H9 (cell line): ENCODE data around the gene SLC1A1. TPM values are rescaled to one million over a fixed set of nuclear protein-coding genes. Genes with fewer than 3 reads are reported as not detected.

Experiments
- DNase-seq: peaks from one replicate; pipeline ENCODE4 v3.0.0-alpha.2; 2017
- H2AFZ ChIP-seq: one replicate; pipeline ENCODE4 v1.6.1; 2013; ENCODE audit warnings: mild to moderate bottlenecking, low read length, control low read depth, moderate library complexity
- H2AK5ac ChIP-seq: 2 replicates; pipeline ENCODE4 v1.6.1; 2013; ENCODE audit warnings: low read length, control low read depth, mixed read lengths; ENCODE audit not compliant: insufficient read length
- H2BK120ac ChIP-seq: one replicate; pipeline ENCODE4 v1.6.1; 2013; ENCODE audit warnings: low read depth, mild to moderate bottlenecking, low read length, control low read depth, inconsistent platforms; ENCODE audit not compliant: poor library complexity, severe bottlenecking
- H2BK12ac ChIP-seq: 2 replicates; pipeline ENCODE4 v1.6.1; 2013; ENCODE audit warnings: low read length, control low read depth, mixed read lengths, low read depth; ENCODE audit not compliant: insufficient read length
- H2BK15ac ChIP-seq: 2 replicates; pipeline ENCODE4 v1.6.1; 2013; ENCODE audit warnings: low read depth, low read length, control low read depth
- H2BK20ac ChIP-seq: one replicate; pipeline ENCODE4 v1.6.1; 2013; ENCODE audit warnings: low read depth, mild to moderate bottlenecking, low read length, control low read depth, inconsistent platforms; ENCODE audit not compliant: poor library complexity, severe bottlenecking
- H2BK5ac ChIP-seq: 2 replicates; pipeline ENCODE4 v1.6.1; 2013; ENCODE audit warnings: low read length, control low read depth, mixed read lengths; ENCODE audit not compliant: insufficient read length
- H3K14ac ChIP-seq: 2 replicates; pipeline ENCODE4 v1.6.1; 2013; ENCODE audit warnings: low read length, control low read depth; ENCODE audit not compliant: insufficient read depth
- H3K18ac ChIP-seq: 2 replicates; pipeline ENCODE4 v1.6.1; 2013; ENCODE audit warnings: low read depth, mild to moderate bottlenecking, mixed read lengths, low read length, control low read depth; ENCODE audit not compliant: insufficient read length
- H3K23ac ChIP-seq: 2 replicates; pipeline ENCODE4 v1.6.1; 2013; ENCODE audit warnings: low read length, control low read depth, mixed read lengths, low read depth; ENCODE audit not compliant: insufficient read length
- H3K23me2 ChIP-seq: 2 replicates; pipeline ENCODE4 v1.6.1; 2013; ENCODE audit warnings: low read depth, mild to moderate bottlenecking, mixed read lengths, low read length, control low read depth; ENCODE audit not compliant: insufficient read length, poor library complexity, severe bottlenecking
- H3K27ac ChIP-seq: 2 replicates; pipeline ENCODE4 v1.5.1; 2013; ENCODE audit warnings: low read length, control low read depth, mixed read lengths, low read depth; ENCODE audit not compliant: insufficient read length
- H3K27me3 ChIP-seq: 2 replicates; pipeline ENCODE4 v1.6.1; 2013; ENCODE audit warnings: low read length, control low read depth, inconsistent platforms; ENCODE audit not compliant: insufficient read depth
- H3K4ac ChIP-seq: 2 replicates; pipeline ENCODE4 v1.6.1; 2013; ENCODE audit warnings: low read depth, mild to moderate bottlenecking, control low read depth, inconsistent platforms, low read length, moderate library complexity
- H3K4me1 ChIP-seq: 2 replicates; pipeline ENCODE4 v1.6.1; 2013; ENCODE audit warnings: low read length, control low read depth, inconsistent platforms; ENCODE audit not compliant: insufficient read depth
- H3K4me2 ChIP-seq: 2 replicates; pipeline ENCODE4 v1.6.1; 2013; ENCODE audit warnings: low read length, control low read depth, mixed read lengths; ENCODE audit not compliant: insufficient read length, insufficient read depth
- H3K56ac ChIP-seq: 2 replicates; pipeline ENCODE4 v1.6.1; 2013; ENCODE audit warnings: low read depth, mild to moderate bottlenecking, mixed read lengths, low read length, control low read depth; ENCODE audit not compliant: insufficient read length
- H3K79me1 ChIP-seq: 2 replicates; pipeline ENCODE4 v1.6.1; 2013; ENCODE audit warnings: low read depth, mild to moderate bottlenecking, moderate library complexity, low read length, control low read depth, inconsistent platforms; ENCODE audit not compliant: insufficient read depth, poor library complexity, severe bottlenecking
- H3K79me2 ChIP-seq: 2 replicates; pipeline ENCODE4 v1.6.1; 2013; ENCODE audit warnings: low read length, control low read depth, inconsistent platforms; ENCODE audit not compliant: insufficient read depth
- H3K9ac ChIP-seq: 2 replicates; pipeline ENCODE4 v1.6.1; 2013; ENCODE audit warnings: low read length, control low read depth, mixed read lengths; ENCODE audit not compliant: insufficient read length; ENCODE audit errors: extremely low read depth
- H3K9me3 ChIP-seq: one replicate; pipeline ENCODE4 v1.6.1; 2013; ENCODE audit warnings: low read depth, low read length, inconsistent platforms; ENCODE audit not compliant: control insufficient read depth
- H3T11ph ChIP-seq: one replicate; pipeline ENCODE4 v1.6.1; 2013; ENCODE audit warnings: mild to moderate bottlenecking, low read length, control low read depth, inconsistent platforms
- H4K20me1 ChIP-seq: one replicate; pipeline ENCODE4 v1.6.1; 2013; ENCODE audit not compliant: control insufficient read depth, insufficient read length, insufficient read depth
- H4K5ac ChIP-seq: 2 replicates; pipeline ENCODE4 v1.6.1; 2013; ENCODE audit warnings: low read depth, mild to moderate bottlenecking, mixed read lengths, low read length, control low read depth; ENCODE audit not compliant: insufficient read length
- H4K8ac ChIP-seq: replicated peaks from 2 replicates; pipeline ENCODE4 v1.6.1; 2013; ENCODE audit warnings: low read length, control low read depth, mixed read lengths, low read depth; ENCODE audit not compliant: insufficient read length
- H4K91ac ChIP-seq: 2 replicates; pipeline ENCODE4 v1.6.1; 2013; ENCODE audit warnings: low read depth, mild to moderate bottlenecking, moderate library complexity, mixed read lengths, low read length, control low read depth; ENCODE audit not compliant: insufficient read length
- H3K27ac Mint-ChIP-seq, 3 experiments: 2 replicates in 2 of 3; 3 replicates in 1 of 3; pipeline ENCODE4 v1.8.0; 2020 to 2021; ENCODE audit warnings: mixed read lengths in 3 of 3, mild to moderate bottlenecking in 1 of 3, moderate library complexity in 1 of 3
- H3K27me3 Mint-ChIP-seq: 2 replicates; pipeline ENCODE4 v1.8.0; 2021; ENCODE audit warnings: low read depth, mild to moderate bottlenecking, moderate library complexity, mixed read lengths
- H3K36me3 Mint-ChIP-seq, 3 experiments: 2 replicates in 2 of 3; 3 replicates in 1 of 3; pipeline ENCODE4 v1.8.0; 2020 to 2021; ENCODE audit warnings: low read depth in 3 of 3, mixed read lengths in 3 of 3; ENCODE audit not compliant: insufficient read depth in 1 of 3
- H3K4me1 Mint-ChIP-seq, 2 experiments: 2 replicates each; pipeline ENCODE4 v1.8.0; 2020; ENCODE audit warnings: mixed read lengths in 2 of 2
- H3K4me3 Mint-ChIP-seq, 2 experiments: 2 replicates in 1 of 2; 3 replicates in 1 of 2; pipeline ENCODE4 v1.8.0; 2020 to 2021; ENCODE audit warnings: mild to moderate bottlenecking in 2 of 2, mixed read lengths in 2 of 2, moderate library complexity in 1 of 2
- H3K9me3 Mint-ChIP-seq, 2 experiments: 2 replicates in 1 of 2; 3 replicates in 1 of 2; pipeline ENCODE4 v1.8.0; 2020; ENCODE audit warnings: mild to moderate bottlenecking in 2 of 2, mixed read lengths in 2 of 2, moderate library complexity in 1 of 2
- CTCF ChIP-seq: fragments of 200-600 bp; sonication (generic); conservative IDR thresholded peaks from 3 replicates; pipeline ENCODE4 v1.8.0; 2021; ENCODE audit warnings: antibody characterized with exemption, mild to moderate bottlenecking
- whole genome bisulfite sequencing: extraction: QIAGEN DNeasy Blood & Tissue Kit; methylation state at CpG from one replicate; pipeline ENCODE4 v1.1.7; 2013; ENCODE audit warnings: missing lambda C conversion rate, low lambda C conversion rate, mixed read lengths; ENCODE audit not compliant: insufficient read length; ENCODE audit errors: extremely low coverage; 5-methylcytosine and 5-hydroxymethylcytosine counted together
- total RNA-seq: library from RNA; stranded (reverse); gene quantifications from 2 replicates; pipeline ENCODE4 v1.2.1, GENCODE V29; 2021

The SLC1A1 gene
- total RNA-seq, 1 experiment from 2014 or later, result 4.7 TPM

GRCh38 chr9:4573176-4573575, 82.9 kb downstream of the SLC1A1 start:
- H2BK12ac ChIP-seq, result no peak overlapping the region
- H3K79me2 ChIP-seq, result no peaks in the 10 kb centered on the region
- no peak overlapping the region for H3K56ac ChIP-seq
- Mint-ChIP-seq H3K36me3 (peaks cover 0 to 2% (median 0%) of the 10 kb centered on the region in 3 experiments; a peak in 1 of 7 replicates), H3K27me3 (no peaks in the 10 kb centered on the region), H3K4me1 (peaks cover 8 to 9% of the 10 kb centered on the region in 2 experiments), H3K9me3 (no peaks in the 10 kb centered on the region), H3K27ac (no peak overlapping the region), H3K4me3 (no peak overlapping the region)
- H3K18ac ChIP-seq, result no peak overlapping the region
- H3K27me3 ChIP-seq, result no peaks in the 10 kb centered on the region
- no peak overlapping the region for H3K27ac ChIP-seq
- no peak overlapping the region for H3K14ac ChIP-seq
- no peak overlapping the region for H2AK5ac ChIP-seq
- H3T11ph ChIP-seq, result no peak overlapping the region
- H3K23ac ChIP-seq, result no peak overlapping the region
- H3K79me1 ChIP-seq, result no peaks in the 10 kb centered on the region
- H3K23me2 ChIP-seq, result no peaks in the 10 kb centered on the region
- no peak overlapping the region for H2BK120ac ChIP-seq
- H2BK5ac ChIP-seq, result no peak overlapping the region
- TF ChIP-seq CTCF, result no peak
- H3K4me1 ChIP-seq, result no peaks in the 10 kb centered on the region
- no peak for DNase-seq
- no peaks in the 10 kb centered on the region for H4K20me1 ChIP-seq
- H4K8ac ChIP-seq, result no peak overlapping the region
- no peak overlapping the region for H4K5ac ChIP-seq
- no peak overlapping the region for H3K4ac ChIP-seq
- H4K91ac ChIP-seq, result no peak overlapping the region
- no CpG with 5 or more reads among the region's 4 CpGs for WGBS
- no peak overlapping the region for H2BK15ac ChIP-seq
- no peak overlapping the region for H3K9ac ChIP-seq
- H3K4me2 ChIP-seq, result no peak overlapping the region
- H3K9me3 ChIP-seq, result no peaks in the 10 kb centered on the region
- H2BK20ac ChIP-seq, result no peak overlapping the region
- H2AFZ ChIP-seq, result no peak overlapping the region
